Progenitor cell of endocrine pancreas (in vitro differentiated cells): ENCODE measurements around the gene RNU6-9. TPM values are rescaled to one million over a fixed set of nuclear protein-coding genes. Genes with fewer than 3 reads are reported as not detected.
A peak's percentile ranks its signal among the peaks of the same experiment; 100 is the strongest.

ENCODE experiments used
- DNase-seq: peaks from one replicate; pipeline ENCODE4 v3.0.0; 2021; ENCODE audit warnings: low spot score; ENCODE audit not compliant: unreplicated experiment
- H3K27ac Mint-ChIP-seq: 2 replicates; pipeline ENCODE4 v1.8.0; 2021; ENCODE audit warnings: mild to moderate bottlenecking, moderate library complexity, mixed read lengths
- H3K27me3 Mint-ChIP-seq: 2 replicates; pipeline ENCODE4 v1.8.0; 2021; ENCODE audit warnings: mixed read lengths
- H3K36me3 Mint-ChIP-seq: 2 replicates; pipeline ENCODE4 v1.8.0; 2022; ENCODE audit warnings: mixed read lengths; ENCODE audit not compliant: insufficient read depth
- H3K4me1 Mint-ChIP-seq: 2 replicates; pipeline ENCODE4 v1.8.0; 2021; ENCODE audit warnings: low read depth, mixed read lengths
- H3K4me3 Mint-ChIP-seq: 2 replicates; pipeline ENCODE4 v1.8.0; 2021; ENCODE audit warnings: low read depth, mild to moderate bottlenecking, moderate library complexity, mixed read lengths
- H3K9me3 Mint-ChIP-seq: 2 replicates; pipeline ENCODE4 v1.8.0; 2021; ENCODE audit warnings: low read depth, mixed read lengths
- total RNA-seq: library from RNA; stranded (reverse); gene quantifications from 2 replicates; pipeline ENCODE4 v1.2.1, GENCODE V29; 2021
- TF ChIP-seq, protein P1 (sequence below): fragments of 200-600 bp; sonication (generic); IDR thresholded peaks from one replicate; pipeline ENCODE4 v1.5.0; 2021; ENCODE audit warnings: antibody characterized with exemption, mild to moderate bottlenecking; ENCODE audit not compliant: unreplicated experiment

The RNU6-9 gene
- total RNA-seq, 1 donor from 2014 or later, result not detected

DNA sequence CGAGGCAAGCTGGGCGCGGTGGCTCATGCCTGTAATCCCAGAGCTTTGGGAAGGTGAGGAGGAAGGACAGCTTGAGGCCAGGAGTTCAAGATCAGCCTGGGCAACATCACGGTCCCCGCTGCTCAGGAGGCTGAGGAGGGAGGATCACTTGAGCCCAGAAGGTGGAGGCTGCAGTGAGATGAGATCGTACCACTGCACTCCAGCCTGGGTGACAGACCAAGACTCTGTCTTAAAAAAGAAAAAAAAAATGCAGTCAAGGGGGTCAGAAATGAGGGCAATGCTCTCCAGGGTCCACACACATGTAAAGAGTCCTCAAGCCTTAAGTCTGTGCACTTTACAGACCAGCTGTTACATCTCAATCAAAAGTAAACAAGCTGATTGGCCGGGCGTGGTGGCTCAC lies 11.3 kb downstream of the RNU6-9 start:
- Mint-ChIP-seq H3K27ac (peak overlapping the region; percentile 55), H3K4me3 (no peak overlapping the region), H3K4me1 (peaks cover 14% of the 10 kb centered on the region), H3K36me3 (no peaks in the 10 kb centered on the region), H3K9me3 (no peaks in the 10 kb centered on the region), H3K27me3 (no peaks in the 10 kb centered on the region)
- TF ChIP-seq, protein P1, sequence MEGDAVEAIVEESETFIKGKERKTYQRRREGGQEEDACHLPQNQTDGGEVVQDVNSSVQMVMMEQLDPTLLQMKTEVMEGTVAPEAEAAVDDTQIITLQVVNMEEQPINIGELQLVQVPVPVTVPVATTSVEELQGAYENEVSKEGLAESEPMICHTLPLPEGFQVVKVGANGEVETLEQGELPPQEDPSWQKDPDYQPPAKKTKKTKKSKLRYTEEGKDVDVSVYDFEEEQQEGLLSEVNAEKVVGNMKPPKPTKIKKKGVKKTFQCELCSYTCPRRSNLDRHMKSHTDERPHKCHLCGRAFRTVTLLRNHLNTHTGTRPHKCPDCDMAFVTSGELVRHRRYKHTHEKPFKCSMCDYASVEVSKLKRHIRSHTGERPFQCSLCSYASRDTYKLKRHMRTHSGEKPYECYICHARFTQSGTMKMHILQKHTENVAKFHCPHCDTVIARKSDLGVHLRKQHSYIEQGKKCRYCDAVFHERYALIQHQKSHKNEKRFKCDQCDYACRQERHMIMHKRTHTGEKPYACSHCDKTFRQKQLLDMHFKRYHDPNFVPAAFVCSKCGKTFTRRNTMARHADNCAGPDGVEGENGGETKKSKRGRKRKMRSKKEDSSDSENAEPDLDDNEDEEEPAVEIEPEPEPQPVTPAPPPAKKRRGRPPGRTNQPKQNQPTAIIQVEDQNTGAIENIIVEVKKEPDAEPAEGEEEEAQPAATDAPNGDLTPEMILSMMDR, result no peak
- DNase-seq, result no peak

DNA sequence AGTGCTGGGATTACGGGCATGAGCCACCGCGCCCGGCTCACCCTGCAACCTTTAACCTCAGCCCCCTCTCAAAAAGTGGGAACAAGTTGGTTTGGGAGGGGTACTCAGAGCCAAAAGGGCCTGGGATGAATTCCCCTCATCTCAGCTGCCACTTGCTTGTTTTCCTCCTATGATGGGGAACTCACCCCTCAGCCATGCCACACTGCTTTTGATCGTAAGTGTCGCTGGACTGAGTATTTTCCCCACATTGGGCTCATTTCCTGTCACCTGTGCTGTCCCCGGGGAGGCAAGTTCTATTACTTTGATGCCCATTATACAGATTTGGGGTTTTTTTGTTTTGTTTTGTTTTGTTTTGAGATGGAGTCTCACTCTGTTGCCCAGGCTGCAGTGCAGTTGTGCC lies 13.2 kb downstream of the RNU6-9 start:
- no peak overlapping the region for H3K4me3 Mint-ChIP-seq
- H3K36me3 Mint-ChIP-seq, result no peaks in the 10 kb centered on the region
- no peaks in the 10 kb centered on the region for H3K27me3 Mint-ChIP-seq
- DNase-seq, result no peak
- no peaks in the 10 kb centered on the region for H3K9me3 Mint-ChIP-seq
- no peak overlapping the region for H3K27ac Mint-ChIP-seq
- TF ChIP-seq, protein P1, result no peak
- H3K4me1 Mint-ChIP-seq, result peaks cover 14% of the 10 kb centered on the region

DNA sequence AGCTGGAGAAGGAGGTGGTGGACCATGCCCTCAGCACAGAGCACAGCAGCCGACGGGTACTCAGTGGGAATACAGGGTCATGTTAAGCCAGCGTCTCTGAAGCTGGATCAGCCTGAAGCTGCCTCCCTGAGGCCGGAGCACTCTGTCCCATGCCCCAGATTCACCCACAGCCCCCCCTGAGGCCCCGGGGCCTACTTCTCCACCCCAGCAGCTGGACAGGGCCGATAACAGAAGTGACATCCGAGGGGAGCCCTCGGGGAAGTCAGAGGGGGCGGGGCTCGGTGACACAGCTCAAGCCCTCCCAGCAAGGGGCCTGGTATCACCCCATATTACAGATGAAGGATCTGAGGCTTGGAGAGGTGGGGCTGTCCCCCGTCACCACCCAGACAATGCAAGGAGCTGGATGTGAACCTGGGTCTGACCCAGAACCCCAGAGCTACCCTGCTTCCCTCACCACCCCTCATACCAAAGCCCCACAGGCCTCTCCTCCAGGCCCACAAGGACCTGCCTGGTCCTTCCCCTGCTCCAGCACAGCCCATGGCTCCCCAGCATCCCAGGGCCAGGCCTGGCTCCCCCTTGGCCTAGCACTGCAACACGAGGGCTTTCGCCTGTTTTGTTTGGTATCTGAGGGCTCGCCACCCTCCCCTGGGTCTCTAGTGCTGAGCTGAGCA lies 14.0 kb downstream of the RNU6-9 start:
- TF ChIP-seq, protein P1, result no peak
- H3K36me3 Mint-ChIP-seq, result no peaks in the 10 kb centered on the region
- H3K9me3 Mint-ChIP-seq, result no peaks in the 10 kb centered on the region
- H3K27me3 Mint-ChIP-seq, result no peaks in the 10 kb centered on the region
- no peak for DNase-seq
- H3K4me3 Mint-ChIP-seq, result no peak overlapping the region
- no peak overlapping the region for H3K27ac Mint-ChIP-seq
- peaks cover 14% of the 10 kb centered on the region for H3K4me1 Mint-ChIP-seq

DNA sequence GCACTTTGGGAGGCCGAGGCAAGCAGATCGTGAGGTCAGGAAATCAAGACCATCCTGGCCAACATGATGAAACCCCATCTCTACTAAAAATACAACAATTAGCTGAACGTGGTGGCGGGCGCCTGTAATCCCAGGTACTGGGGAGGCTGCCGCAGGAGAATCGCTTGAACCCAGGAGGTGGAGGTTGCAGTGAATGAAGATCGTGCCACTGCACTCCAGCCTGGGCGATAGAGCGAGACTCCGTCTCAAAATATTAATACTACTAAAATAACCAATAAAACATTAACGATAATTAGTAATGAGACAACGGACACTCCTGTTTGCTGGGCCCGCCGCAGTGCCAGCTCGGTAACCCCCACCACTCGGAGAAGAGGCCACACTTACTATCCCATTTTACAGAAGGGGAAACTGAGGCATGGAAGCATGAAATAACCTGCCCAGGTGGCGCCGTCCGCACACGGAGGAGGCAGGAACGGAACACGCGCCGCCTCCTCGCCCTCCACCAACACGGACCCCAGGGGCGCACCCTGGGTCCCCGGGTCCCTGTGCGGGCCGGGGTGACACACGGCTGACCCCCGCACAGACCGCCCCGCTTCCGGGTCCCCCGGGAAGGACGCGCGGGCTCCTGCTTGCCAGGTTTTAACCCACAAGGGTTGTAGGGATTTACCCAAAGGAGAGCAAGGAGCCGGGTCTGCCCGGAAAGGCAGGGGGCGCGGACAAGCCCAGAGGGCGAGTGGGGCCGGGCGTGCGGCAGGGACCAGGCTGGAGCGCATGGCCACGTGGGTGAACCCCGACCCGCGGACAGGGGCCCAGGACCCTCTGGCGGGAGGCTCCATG lies 18.1 kb downstream of the RNU6-9 start:
- H3K4me1 Mint-ChIP-seq, result peaks cover 6% of the 10 kb centered on the region
- no peak for DNase-seq
- H3K27ac Mint-ChIP-seq, result no peak overlapping the region
- H3K4me3 Mint-ChIP-seq, result peak overlapping the region; percentile 70
- H3K9me3 Mint-ChIP-seq, result no peaks in the 10 kb centered on the region
- no peaks in the 10 kb centered on the region for H3K36me3 Mint-ChIP-seq
- H3K27me3 Mint-ChIP-seq, result peaks cover 4% of the 10 kb centered on the region
- TF ChIP-seq, protein P1, result no peak

DNA sequence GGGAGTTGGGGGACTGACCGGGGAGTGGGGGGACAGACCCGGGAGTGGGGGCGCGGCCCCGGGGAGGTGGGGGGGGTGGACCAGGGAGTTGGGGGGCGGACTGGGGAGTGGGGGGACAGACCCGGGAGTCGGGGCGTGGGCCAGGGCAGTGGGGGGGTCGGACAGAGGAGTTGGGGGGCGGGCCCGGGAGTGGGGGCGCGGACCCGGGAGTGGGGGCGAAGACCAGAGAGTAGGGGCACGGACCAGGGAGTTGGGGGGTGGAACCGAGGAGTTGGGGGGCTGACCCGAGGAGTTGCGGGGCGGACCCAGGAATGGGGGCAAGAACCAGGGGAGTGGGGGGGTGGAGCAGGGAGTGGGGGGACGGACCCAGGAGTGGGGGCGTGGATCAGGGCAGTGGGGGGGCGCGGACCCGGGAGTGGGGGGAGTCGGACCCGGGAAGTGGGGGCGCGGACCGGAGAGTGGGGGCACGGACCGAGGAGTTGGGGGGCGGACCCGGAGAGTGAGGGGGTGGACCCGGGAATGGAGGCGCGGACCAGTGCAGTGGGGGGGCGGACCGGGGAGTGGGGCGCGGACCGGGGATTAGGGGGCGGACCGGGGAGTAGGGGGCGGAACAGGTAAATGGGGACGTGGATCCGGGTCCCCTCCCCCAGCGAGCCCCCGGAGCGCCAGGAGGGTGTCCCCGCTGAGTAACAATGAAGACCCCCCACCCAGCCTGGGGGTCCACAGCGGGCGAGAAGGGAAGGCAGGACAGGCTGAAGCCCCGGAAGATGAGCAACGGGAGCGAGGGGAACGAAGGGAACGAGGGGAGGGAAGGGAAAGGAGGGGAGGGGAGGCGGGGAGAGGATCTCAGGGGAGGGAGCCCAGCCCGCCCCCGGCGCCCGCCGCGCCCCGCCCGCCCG lies 19.1 kb downstream of the RNU6-9 start:
- Mint-ChIP-seq H3K27me3 (peaks cover 4% of the 10 kb centered on the region), H3K9me3 (no peaks in the 10 kb centered on the region), H3K4me1 (peaks cover 6% of the 10 kb centered on the region), H3K27ac (no peak overlapping the region), H3K4me3 (peak overlapping the region; percentile 75), H3K36me3 (no peaks in the 10 kb centered on the region)
- TF ChIP-seq, protein P1, result no peak
- DNase-seq, result no peak
